HuH-7 (cell line): ENCODE data around the gene ADAMTS17.
"Not testable (repeated sequence)": the region's sequence is repeated elsewhere in the genome, so short reads cannot be mapped to it uniquely, and the experiment has no call there.

ENCODE experiments used
- DNase-seq: peaks from one replicate; pipeline ENCODE4 v3.0.0; 2011; ENCODE audit warnings: low spot score

Gene ADAMTS17

GRCh38 chr15:100083572-100083971, 258.2 kb downstream of the ADAMTS17 start:
- DNase-seq = no peak

GRCh38 chr15:100082761-100083402, 258.9 kb downstream of the ADAMTS17 start:
- DNase-seq = no peak

- DNase-seq = no peak
Observed at GRCh38 chr15:100081454-100081853, 260.3 kb downstream of the ADAMTS17 start.

GRCh38 chr15:100078511-100079220, 263.1 kb downstream of the ADAMTS17 start:
- DNase-seq = no peak

- DNase-seq = no peak
Observed at GRCh38 chr15:100075229-100075628, 266.5 kb downstream of the ADAMTS17 start.

- DNase-seq = no peak
Observed at GRCh38 chr15:100073982-100074381, 267.8 kb downstream of the ADAMTS17 start.

GRCh38 chr15:100066521-100067280, 275.1 kb downstream of the ADAMTS17 start:
- DNase-seq = not testable (repeated sequence)

- DNase-seq = no peak
Observed at GRCh38 chr15:100061944-100062343, 279.8 kb downstream of the ADAMTS17 start.

- DNase-seq = no peak
Observed at GRCh38 chr15:100060276-100060926, 281.4 kb downstream of the ADAMTS17 start.

GRCh38 chr15:100059521-100059920, 282.3 kb downstream of the ADAMTS17 start:
- no peak for DNase-seq

- no peak for DNase-seq
Observed at GRCh38 chr15:100059094-100059493, 282.7 kb downstream of the ADAMTS17 start.

- DNase-seq = no peak
Observed at GRCh38 chr15:100058458-100058857, 283.3 kb downstream of the ADAMTS17 start.

GRCh38 chr15:100057281-100057680, 284.5 kb downstream of the ADAMTS17 start:
- no peak for DNase-seq

GRCh38 chr15:100056411-100057072, 285.2 kb downstream of the ADAMTS17 start:
- DNase-seq = no peak

- DNase-seq = no peak
Observed at GRCh38 chr15:100055821-100056220, 286.0 kb downstream of the ADAMTS17 start.

GRCh38 chr15:100054539-100054938, 287.2 kb downstream of the ADAMTS17 start:
- DNase-seq = no peak

GRCh38 chr15:100053474-100054121, 288.2 kb downstream of the ADAMTS17 start:
- no peak for DNase-seq

GRCh38 chr15:100052716-100053473, 288.9 kb downstream of the ADAMTS17 start:
- no peak for DNase-seq

- no peak for DNase-seq
Observed at GRCh38 chr15:100050877-100051786, 290.6 kb downstream of the ADAMTS17 start.
